ENCODE results near the gene FGF14.

- no peak for TF ChIP-seq CTCF (IDR thresholded peaks at IDR 0.05)
- TF ChIP-seq POLR2A (IDR thresholded peaks at IDR 0.05): no peak
- no peak for TF ChIP-seq POLR2AphosphoS5 (IDR thresholded peaks at IDR 0.05)
Measured at GRCh38 chr13:101767131-101767530, 634.7 kb downstream of the FGF14 start.
